Gastroesophageal sphincter (tissue), 4 donors: ENCODE results near the gene PDCD4. TPM values are rescaled to one million over a fixed set of nuclear protein-coding genes. Genes with fewer than 3 reads are reported as not detected.

Source experiments
- ATAC-seq: fragments of 150-250 bp; one replicate; pipeline ENCODE4 v1.9.1; 2016; ENCODE audit warnings: mild to moderate bottlenecking, moderate library complexity
- H3K27ac ChIP-seq, 4 donors: fragments of 200-600 bp; sonication (generic) in 3 of 4; 1 replicate in 3 of 4; 2 replicates in 1 of 4; pipeline ENCODE4 v1.5.1; 2016 to 2019
- H3K27me3 ChIP-seq: fragments of 200-600 bp; sonication (generic); one replicate; pipeline ENCODE4 v1.5.1; 2019
- H3K36me3 ChIP-seq, 2 donors: fragments of 200-600 bp; sonication (generic); one replicate each; pipeline ENCODE4 v1.5.1; 2019; ENCODE audit warnings: control low read depth in 1 of 2
- H3K4me1 ChIP-seq, 3 donors: fragments of 200-600 bp; sonication (generic); 1 replicate in 2 of 3; 2 replicates in 1 of 3; pipeline ENCODE4 v1.5.1; 2016 to 2019; ENCODE audit warnings: control low read depth in 2 of 3
- H3K4me3 ChIP-seq, 2 donors: fragments of 200-600 bp; sonication (generic); one replicate each; pipeline ENCODE4 v1.5.1; 2019; ENCODE audit warnings: mild to moderate bottlenecking in 1 of 2, moderate library complexity in 1 of 2
- H3K9me3 ChIP-seq, 3 donors: fragments of 200-600 bp; sonication (generic); one replicate each; pipeline ENCODE4 v1.5.1; 2017 to 2019; ENCODE audit warnings: control low read depth in 2 of 3
- EP300 ChIP-seq: sonication (generic); formaldehyde crosslinking; IDR thresholded peaks from one replicate; pipeline ENCODE4 v1.6.1; 2017; ENCODE audit warnings: antibody characterized with exemption, mild to moderate bottlenecking
- POLR2A ChIP-seq, 2 donors: fragments of 450-650 bp; IDR thresholded peaks; one replicate each; pipeline ENCODE4 v1.6.1; 2017; ENCODE audit warnings: antibody characterized with exemption in 2 of 2, mild to moderate bottlenecking in 2 of 2, moderate library complexity in 1 of 2
- POLR2AphosphoS5 ChIP-seq: sonication (generic); formaldehyde crosslinking; IDR thresholded peaks from one replicate; pipeline ENCODE4 v1.6.1; 2017; ENCODE audit warnings: antibody characterized with exemption
- WGBS, 2 donors: methylation state at CpG; one replicate each; pipeline ENCODE4 v1.1.5; 2018; ENCODE audit warnings: low coverage in 1 of 2; 5-methylcytosine and 5-hydroxymethylcytosine counted together
- total RNA-seq, 4 donors: library from RNA; depleted of rRNA; stranded (reverse); fragments of >200 nt; gene quantifications; one replicate each; pipeline ENCODE4 v1.1.0, GENCODE V29; 2016
- TF ChIP-seq, protein P1 (sequence below), 4 experiments: fragments of 200-600 bp in 2 of 4; fragments of 450-650 bp in 2 of 4; sonication (generic) in 1 of 4; IDR thresholded peaks; one replicate each; pipeline ENCODE4 v1.5.1; 2017 to 2019; ENCODE audit warnings: antibody characterized with exemption in 4 of 4, mild to moderate bottlenecking in 2 of 4, moderate library complexity in 2 of 4

Gene PDCD4
- total RNA-seq, 4 donors from 2014 or later: 69.1 to 74.6 (median 72.2) TPM

DNA sequence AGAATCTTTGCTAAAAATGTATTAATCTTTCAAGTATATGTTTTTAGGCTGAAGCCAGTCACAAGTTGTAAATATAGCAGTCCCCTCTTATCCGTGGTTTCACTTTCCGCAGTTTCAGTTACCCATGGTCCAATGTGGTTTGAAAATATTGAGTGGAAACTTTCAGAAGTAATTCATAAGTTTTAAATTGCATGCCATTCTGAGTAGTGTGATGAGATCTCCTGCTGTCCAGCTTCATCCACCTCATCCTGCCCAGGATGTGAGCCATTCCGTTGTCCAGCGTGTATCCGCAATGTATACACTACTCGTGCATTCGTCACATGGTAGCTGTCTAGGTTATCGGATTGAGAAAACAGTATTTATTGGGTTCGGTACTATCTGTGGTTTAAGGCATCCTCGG is 12.2 kb downstream of the PDCD4 start:
- H3K4me1 ChIP-seq: peaks cover 0 to 66% (median 2%) of the 10 kb centered on the region in 3 donors
- ATAC-seq: peak; percentile 31
- peak overlapping the region in 1 of 2 donors; percentile 20 for H3K4me3 ChIP-seq
- no peaks in the 10 kb centered on the region for H3K9me3 ChIP-seq
- peaks cover 0 to 36% of the 10 kb centered on the region in 2 donors for H3K36me3 ChIP-seq
- 36 to 59% methylated on average over 4 to 10 of the region's 10 CpGs for WGBS, 2 donors
- peak overlapping the region; percentile 47 to 71 (median 60) for H3K27ac ChIP-seq
- H3K27me3 ChIP-seq: no peaks in the 10 kb centered on the region
- TF ChIP-seq POLR2A (IDR thresholded peaks at IDR 0.05): no peak
- no peak for TF ChIP-seq EP300
- no peak for TF ChIP-seq POLR2AphosphoS5
- TF ChIP-seq, protein P1, sequence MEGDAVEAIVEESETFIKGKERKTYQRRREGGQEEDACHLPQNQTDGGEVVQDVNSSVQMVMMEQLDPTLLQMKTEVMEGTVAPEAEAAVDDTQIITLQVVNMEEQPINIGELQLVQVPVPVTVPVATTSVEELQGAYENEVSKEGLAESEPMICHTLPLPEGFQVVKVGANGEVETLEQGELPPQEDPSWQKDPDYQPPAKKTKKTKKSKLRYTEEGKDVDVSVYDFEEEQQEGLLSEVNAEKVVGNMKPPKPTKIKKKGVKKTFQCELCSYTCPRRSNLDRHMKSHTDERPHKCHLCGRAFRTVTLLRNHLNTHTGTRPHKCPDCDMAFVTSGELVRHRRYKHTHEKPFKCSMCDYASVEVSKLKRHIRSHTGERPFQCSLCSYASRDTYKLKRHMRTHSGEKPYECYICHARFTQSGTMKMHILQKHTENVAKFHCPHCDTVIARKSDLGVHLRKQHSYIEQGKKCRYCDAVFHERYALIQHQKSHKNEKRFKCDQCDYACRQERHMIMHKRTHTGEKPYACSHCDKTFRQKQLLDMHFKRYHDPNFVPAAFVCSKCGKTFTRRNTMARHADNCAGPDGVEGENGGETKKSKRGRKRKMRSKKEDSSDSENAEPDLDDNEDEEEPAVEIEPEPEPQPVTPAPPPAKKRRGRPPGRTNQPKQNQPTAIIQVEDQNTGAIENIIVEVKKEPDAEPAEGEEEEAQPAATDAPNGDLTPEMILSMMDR (IDR thresholded peaks at IDR 0.05): no peak

DNA sequence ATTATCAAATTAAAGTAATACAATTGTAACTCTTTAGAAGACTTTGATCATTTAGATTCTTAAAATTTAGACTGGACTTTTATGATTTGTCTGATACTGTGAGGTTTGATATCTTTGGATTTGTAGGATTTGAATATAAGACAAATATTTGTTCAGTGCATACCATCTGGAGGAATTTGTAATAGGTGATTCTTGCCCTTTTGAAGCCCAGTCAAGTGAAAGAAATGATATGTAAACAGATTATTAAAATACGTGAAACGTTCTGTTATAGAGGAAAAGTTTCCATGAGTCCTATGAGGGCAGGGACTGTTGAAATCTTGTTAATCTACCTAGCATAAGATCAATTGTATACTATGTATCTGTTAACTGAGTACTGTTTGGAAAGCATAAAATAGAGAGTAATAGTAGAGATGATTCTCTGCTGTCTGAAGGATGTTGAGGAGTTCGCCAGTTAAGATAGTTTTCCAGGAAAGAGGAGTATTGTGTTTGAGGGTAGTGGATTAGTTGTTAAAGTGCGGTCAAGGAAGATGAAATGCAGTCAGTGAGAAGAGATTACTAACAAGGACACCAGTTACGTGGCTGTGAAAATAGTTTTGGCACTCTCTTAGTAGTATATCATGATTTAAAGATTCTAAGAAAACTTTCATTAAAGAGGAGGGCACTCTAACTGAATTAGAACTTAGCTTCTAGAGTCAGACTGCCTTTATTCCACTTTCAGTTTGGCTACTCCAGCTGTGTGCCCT is 14.4 kb downstream of the PDCD4 start:
- peaks cover 0 to 53% of the 10 kb centered on the region in 2 donors for H3K36me3 ChIP-seq

DNA sequence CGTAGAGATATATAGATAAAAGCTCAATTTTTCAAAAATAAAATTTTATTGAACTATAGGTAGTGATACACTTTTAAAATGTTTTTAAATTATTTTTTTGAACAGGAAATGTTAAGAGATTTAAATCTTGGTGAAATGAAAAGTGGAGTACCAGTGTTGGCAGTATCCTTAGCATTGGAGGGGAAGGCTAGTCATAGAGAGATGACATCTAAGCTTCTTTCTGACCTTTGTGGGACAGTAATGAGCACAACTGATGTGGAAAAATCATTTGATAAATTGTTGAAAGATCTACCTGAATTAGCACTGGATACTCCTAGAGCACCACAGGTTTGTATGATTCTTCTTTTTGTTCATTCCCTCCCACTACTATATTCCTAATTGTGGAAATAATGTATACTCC is 15.8 kb downstream of the PDCD4 start:
- H3K4me1 ChIP-seq: peaks cover 0 to 41% (median 2%) of the 10 kb centered on the region in 3 donors
- 100% methylated on average over 1 of the region's 1 CpG for WGBS, 2 donors
- no peak overlapping the region for H3K4me3 ChIP-seq
- peaks cover 0 to 52% of the 10 kb centered on the region in 2 donors for H3K36me3 ChIP-seq
- no peaks in the 10 kb centered on the region for H3K9me3 ChIP-seq
- TF ChIP-seq EP300 (no peak), POLR2A (IDR thresholded peaks at IDR 0.05) (no peak), POLR2AphosphoS5 (no peak)
- TF ChIP-seq, protein P1 (IDR thresholded peaks at IDR 0.05): no peak
- no peak overlapping the region for H3K27ac ChIP-seq
- ATAC-seq: no peak
- H3K27me3 ChIP-seq: no peaks in the 10 kb centered on the region

More for the DNA sequence above, 14.4 kb downstream of the PDCD4 start:
- H3K27me3 ChIP-seq: no peaks in the 10 kb centered on the region
- peak overlapping the region; percentile 58 to 76 (median 64) for H3K27ac ChIP-seq
- no peaks in the 10 kb centered on the region for H3K9me3 ChIP-seq
- no peak for ATAC-seq
- TF ChIP-seq EP300 (no peak), POLR2AphosphoS5 (no peak), POLR2A (IDR thresholded peaks at IDR 0.05) (no peak)
- TF ChIP-seq, protein P1 (IDR thresholded peaks at IDR 0.05): no peak
- no peak overlapping the region for H3K4me3 ChIP-seq
- 23 to 46% methylated on average over 5 of the region's 5 CpGs for WGBS, 2 donors
- H3K4me1 ChIP-seq: peaks cover 0 to 44% (median 2%) of the 10 kb centered on the region in 3 donors

DNA sequence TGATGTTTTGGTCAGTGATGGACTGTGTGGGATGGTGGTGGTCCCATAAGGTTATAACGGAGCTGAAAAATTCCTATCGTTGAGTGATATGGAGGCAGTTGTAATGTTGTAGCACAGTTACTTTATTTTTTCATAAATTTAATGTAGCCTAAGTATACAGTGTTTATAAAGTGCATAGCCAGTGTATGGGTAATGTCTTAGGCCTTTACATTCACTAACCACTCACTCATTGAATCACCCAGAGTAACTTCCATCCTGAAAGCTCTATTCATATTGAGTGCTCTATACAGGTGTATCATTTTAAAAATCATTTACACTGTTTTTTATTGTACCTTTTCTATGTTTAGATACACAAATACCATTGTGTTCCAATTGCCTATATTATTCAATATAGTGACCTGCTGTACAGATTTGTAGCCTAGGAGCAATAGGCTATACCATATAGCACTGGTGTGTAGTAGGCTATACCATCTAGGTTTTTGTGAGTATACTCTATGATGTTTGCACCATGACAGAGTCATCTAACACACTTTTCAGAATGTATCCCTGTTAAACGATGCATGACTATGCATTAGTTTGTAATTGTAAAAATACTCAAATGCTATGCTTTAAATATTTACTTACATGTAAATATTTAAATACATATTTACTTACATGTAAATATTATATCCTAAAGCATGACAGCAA is 21.0 kb downstream of the PDCD4 start:
- ATAC-seq: no peak
- H3K9me3 ChIP-seq: no peaks in the 10 kb centered on the region
- TF ChIP-seq EP300 (no peak), POLR2A (IDR thresholded peaks at IDR 0.05) (no peak), POLR2AphosphoS5 (no peak)
- TF ChIP-seq, protein P1 (IDR thresholded peaks at IDR 0.05): no peak
- peaks cover 0 to 72% of the 10 kb centered on the region in 2 donors for H3K36me3 ChIP-seq
- H3K4me3 ChIP-seq: no peak overlapping the region
- H3K4me1 ChIP-seq: peaks cover 0 to 41% (median 3%) of the 10 kb centered on the region in 3 donors
- no peaks in the 10 kb centered on the region for H3K27me3 ChIP-seq
- peak overlapping the region in 1 of 4 donors; percentile 12 for H3K27ac ChIP-seq
- WGBS, 2 donors: 68 to 74% methylated on average over 3 of the region's 3 CpGs
